GM23248 (cell line): Measurements from ENCODE around the gene ABCA2.

Experiments used
- EZH2 ChIP-seq: fragments of 200-600 bp; sonication (generic); IDR thresholded peaks from 2 replicates; pipeline ENCODE4 v1.6.1; 2018; ENCODE audit warnings: antibody characterized with exemption, mild to moderate bottlenecking; ENCODE audit not compliant: insufficient read depth, poor library complexity, severe bottlenecking
- EZH2phosphoT487 ChIP-seq: fragments of 200-600 bp; sonication (generic); IDR thresholded peaks from 2 replicates; pipeline ENCODE4 v1.6.1; 2018; ENCODE audit warnings: antibody characterized with exemption, moderate library complexity, mild to moderate bottlenecking, low read depth; ENCODE audit not compliant: insufficient read depth

GRCh38 chr9:136994180-136994887 lies 33.7 kb downstream of the ABCA2 start:
- TF ChIP-seq EZH2 (no peak), EZH2phosphoT487 (no peak)
